SU-DHL-6 (cell line): ENCODE measurements around the gene AOC1.

Experiments used
- CTCF ChIP-seq: fragments of 200-600 bp; sonication (generic); IDR thresholded peaks from one replicate; pipeline ENCODE4 v1.5.1; 2017; ENCODE audit warnings: antibody characterized with exemption, mild to moderate bottlenecking, low read length, moderate library complexity; ENCODE audit not compliant: insufficient read depth, poor library complexity, severe bottlenecking
- EZH2phosphoT487 ChIP-seq: fragments of 200-600 bp; sonication (generic), shearing (Covaris generic); conservative IDR thresholded peaks from 2 replicates; pipeline ENCODE4 v1.6.1; 2018; ENCODE audit warnings: mild to moderate bottlenecking, antibody characterized with exemption, low read length, moderate library complexity, mixed read lengths

- no peak for TF ChIP-seq CTCF
- no peak for TF ChIP-seq EZH2phosphoT487
Observed at GRCh38 chr7:150890853-150891584, 38.7 kb downstream of the AOC1 start.
